Liver (tissue), 9 donors: ENCODE measurements around the gene APLN. TPM values are rescaled to one million over a fixed set of nuclear protein-coding genes. Genes with fewer than 3 reads are reported as not detected.

Experiments used
- DNase-seq: peaks from one replicate; pipeline ENCODE4 v3.0.0-alpha.2; 2017; ENCODE audit warnings: low spot score
- H3K27ac ChIP-seq, 2 donors: one replicate each; pipeline ENCODE4 v1.7.0; 2013; ENCODE audit warnings: inconsistent platforms in 2 of 2, low read length in 2 of 2, control low read depth in 1 of 2, low read depth in 1 of 2, mild to moderate bottlenecking in 1 of 2
- H3K27me3 ChIP-seq, 4 donors: one replicate each; pipeline versions ENCODE4 v1.6.1 to v1.7.0; 2013; ENCODE audit warnings: low read length in 3 of 4, inconsistent platforms in 1 of 4, mild to moderate bottlenecking in 1 of 4, moderate library complexity in 1 of 4; ENCODE audit not compliant: control insufficient read depth in 4 of 4, insufficient read depth in 4 of 4
- H3K36me3 ChIP-seq, 4 donors: one replicate each; pipeline versions ENCODE4 v1.6.1 to v1.7.0; 2013; ENCODE audit warnings: low read length in 3 of 4, mild to moderate bottlenecking in 3 of 4, low read depth in 1 of 4, moderate library complexity in 1 of 4; ENCODE audit not compliant: control insufficient read depth in 4 of 4, insufficient read depth in 3 of 4
- H3K4me1 ChIP-seq, 4 donors: one replicate each; pipeline versions ENCODE4 v1.6.1 to v1.7.0; 2013; ENCODE audit warnings: low read length in 3 of 4, mild to moderate bottlenecking in 3 of 4, moderate library complexity in 1 of 4; ENCODE audit not compliant: control insufficient read depth in 4 of 4, insufficient read depth in 4 of 4
- H3K4me3 ChIP-seq, 3 donors: one replicate each; pipeline versions ENCODE4 v1.6.1 to v1.7.0; 2013; ENCODE audit warnings: low read length in 3 of 3, control low read depth in 1 of 3, low read depth in 1 of 3, mild to moderate bottlenecking in 1 of 3
- H3K9ac ChIP-seq, 2 donors: one replicate each; pipeline ENCODE4 v1.7.0; 2013; ENCODE audit warnings: low read length in 2 of 2, mild to moderate bottlenecking in 2 of 2, moderate library complexity in 2 of 2, control low read depth in 1 of 2, low read depth in 1 of 2
- H3K9me3 ChIP-seq, 4 donors: one replicate each; pipeline versions ENCODE4 v1.6.1 to v1.7.0; 2013; ENCODE audit warnings: low read length in 3 of 4; ENCODE audit not compliant: control insufficient read depth in 4 of 4
- EGR1 ChIP-seq, 2 donors: IDR thresholded peaks; 2 replicates each; pipeline ENCODE4 v1.6.1; 2016 to 2018; ENCODE audit warnings: antibody characterized with exemption in 2 of 2, low read depth in 2 of 2
- FOXA1 ChIP-seq: IDR thresholded peaks from 2 replicates; pipeline ENCODE4 v1.6.1; 2016; ENCODE audit warnings: antibody characterized with exemption
- FOXA2 ChIP-seq: IDR thresholded peaks from 2 replicates; pipeline ENCODE4 v1.6.1; 2016; ENCODE audit warnings: antibody characterized with exemption
- GABPA ChIP-seq, 2 donors: IDR thresholded peaks in 1 of 2; conservative IDR thresholded peaks in 1 of 2; 2 replicates each; pipeline ENCODE4 v1.6.1; 2016; ENCODE audit warnings: antibody characterized with exemption in 2 of 2, mild to moderate bottlenecking in 1 of 2, moderate library complexity in 1 of 2
- HNF4G ChIP-seq: IDR thresholded peaks from 2 replicates; pipeline ENCODE4 v1.6.1; 2016; ENCODE audit warnings: antibody characterized with exemption
- JUND ChIP-seq, 2 donors: IDR thresholded peaks; 2 replicates each; pipeline ENCODE4 v1.6.1; 2016; ENCODE audit warnings: antibody characterized with exemption in 2 of 2
- NR2F2 ChIP-seq: IDR thresholded peaks from 2 replicates; pipeline ENCODE4 v1.6.1; 2016; ENCODE audit warnings: antibody characterized with exemption
- RAD21 ChIP-seq, 2 donors: IDR thresholded peaks; 2 replicates each; pipeline ENCODE4 v1.6.1; 2016; ENCODE audit warnings: antibody characterized with exemption in 2 of 2, mild to moderate bottlenecking in 2 of 2
- RXRA ChIP-seq, 2 donors: IDR thresholded peaks; 2 replicates each; pipeline ENCODE4 v1.6.1; 2017 to 2018; ENCODE audit warnings: antibody characterized with exemption in 2 of 2, mild to moderate bottlenecking in 1 of 2
- SP1 ChIP-seq: IDR thresholded peaks from 2 replicates; pipeline ENCODE4 v1.6.1; 2018; ENCODE audit warnings: antibody characterized with exemption, mild to moderate bottlenecking
- TAF1 ChIP-seq: conservative IDR thresholded peaks from 2 replicates; pipeline ENCODE4 v1.6.1; 2016; ENCODE audit warnings: antibody characterized with exemption, mild to moderate bottlenecking
- YY1 ChIP-seq: IDR thresholded peaks from 2 replicates; pipeline ENCODE4 v1.6.1; 2016; ENCODE audit warnings: antibody characterized with exemption, mild to moderate bottlenecking
- WGBS: extraction: QIAGEN DNeasy Blood & Tissue Kit; methylation state at CpG from one replicate; pipeline ENCODE4 v1.1.7; 2013; 5-methylcytosine and 5-hydroxymethylcytosine counted together
- polyA plus RNA-seq, 2 donors: library from polyadenylated mRNA; stranded (reverse) in 1 of 2; unstranded in 1 of 2; fragments of 200-250 nt in 1 of 2; fragments of >200 nt in 1 of 2; fragmentation: Nextera tagmentation in 1 of 2; extraction: Ambion mirVana in 1 of 2; gene quantifications; one replicate each; pipeline versions ENCODE4 v1.2.1 to v1.2.3, GENCODE V29; 2013 to 2015
- total RNA-seq, 2 donors: library from RNA; depleted of rRNA; stranded (reverse); fragments of >200 nt; gene quantifications; one replicate each; pipeline ENCODE4 v1.2.3, GENCODE V29; 2014
- TF ChIP-seq, protein P1 (sequence below): IDR thresholded peaks from 2 replicates; pipeline ENCODE4 v1.6.1; 2016; ENCODE audit warnings: antibody characterized with exemption
- TF ChIP-seq, protein P2 (sequence below): fragments of 150-350 bp; IDR thresholded peaks from 2 replicates; pipeline ENCODE4 v1.5.1; 2017; ENCODE audit warnings: improper control_type of control experiment, low read depth, low read length; ENCODE audit not compliant: missing input control
- TF ChIP-seq, protein P3 (sequence below): IDR thresholded peaks from 2 replicates; pipeline ENCODE4 v1.6.1; 2016; ENCODE audit warnings: antibody characterized with exemption
- TF ChIP-seq, protein P4 (sequence below): IDR thresholded peaks from 2 replicates; pipeline ENCODE4 v1.6.1; 2016; ENCODE audit warnings: antibody characterized with exemption, mild to moderate bottlenecking
- donor health status: healthy.
- donor health status: healthy.
- donor health status: healthy.
- donor health status: healthy.
- donor health status: healthy.

Gene APLN
- total and polyA plus RNA-seq, 4 donors: 0.19 to 0.33 TPM; not detected in 2

DNA sequence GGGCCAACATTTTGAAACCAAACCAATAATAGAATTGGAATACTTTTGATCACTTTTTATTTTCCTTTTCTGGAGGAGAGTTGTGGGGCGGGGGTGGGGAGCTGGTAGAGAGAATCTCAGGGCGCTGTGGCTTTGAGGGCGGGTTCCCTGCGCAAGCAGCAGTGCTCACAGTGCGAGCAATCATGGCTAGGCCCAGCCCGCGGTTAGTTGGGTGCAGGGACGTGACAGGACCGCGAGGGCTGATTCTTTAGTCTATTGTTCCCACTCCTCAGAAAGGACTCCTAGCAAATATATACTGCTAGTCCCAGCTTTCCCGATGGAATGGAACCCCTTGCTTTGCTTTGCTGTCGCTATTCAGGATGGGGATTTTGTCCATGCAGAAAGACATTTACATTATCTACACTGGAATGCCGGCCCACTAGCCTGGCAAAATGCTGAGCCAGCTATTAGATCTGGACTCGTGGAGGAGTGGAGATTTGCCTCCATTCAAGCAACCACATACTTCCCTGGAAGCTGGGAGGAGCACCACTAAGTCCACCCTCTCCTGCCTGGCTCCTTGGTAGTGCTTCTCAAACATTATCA lies 23.9 kb upstream of the APLN start:
- Histone ChIP-seq H3K9me3 (no peaks in the 10 kb centered on the region), H3K4me1 (peaks cover 0 to 5% (median 1%) of the 10 kb centered on the region in 4 donors), H3K27ac (no peak overlapping the region), H3K36me3 (no peaks in the 10 kb centered on the region), H3K9ac (no peak overlapping the region), H3K27me3 (no peaks in the 10 kb centered on the region), H3K4me3 (peak overlapping the region in 2 of 3 donors; percentile 27 to 48)
- DNase-seq: no peak
- 49% methylated on average over 14 of the region's 14 CpGs for WGBS
- TF ChIP-seq FOXA2 (no peak), HNF4G (no peak), JUND (IDR thresholded peaks at IDR 0.05) (no peak), SP1 (no peak), RXRA (IDR thresholded peaks at IDR 0.05) (no peak), YY1 (no peak), NR2F2 (no peak)
- TF ChIP-seq, protein P1, sequence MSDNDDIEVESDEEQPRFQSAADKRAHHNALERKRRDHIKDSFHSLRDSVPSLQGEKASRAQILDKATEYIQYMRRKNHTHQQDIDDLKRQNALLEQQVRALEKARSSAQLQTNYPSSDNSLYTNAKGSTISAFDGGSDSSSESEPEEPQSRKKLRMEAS: no peak
- TF ChIP-seq, protein P2, sequence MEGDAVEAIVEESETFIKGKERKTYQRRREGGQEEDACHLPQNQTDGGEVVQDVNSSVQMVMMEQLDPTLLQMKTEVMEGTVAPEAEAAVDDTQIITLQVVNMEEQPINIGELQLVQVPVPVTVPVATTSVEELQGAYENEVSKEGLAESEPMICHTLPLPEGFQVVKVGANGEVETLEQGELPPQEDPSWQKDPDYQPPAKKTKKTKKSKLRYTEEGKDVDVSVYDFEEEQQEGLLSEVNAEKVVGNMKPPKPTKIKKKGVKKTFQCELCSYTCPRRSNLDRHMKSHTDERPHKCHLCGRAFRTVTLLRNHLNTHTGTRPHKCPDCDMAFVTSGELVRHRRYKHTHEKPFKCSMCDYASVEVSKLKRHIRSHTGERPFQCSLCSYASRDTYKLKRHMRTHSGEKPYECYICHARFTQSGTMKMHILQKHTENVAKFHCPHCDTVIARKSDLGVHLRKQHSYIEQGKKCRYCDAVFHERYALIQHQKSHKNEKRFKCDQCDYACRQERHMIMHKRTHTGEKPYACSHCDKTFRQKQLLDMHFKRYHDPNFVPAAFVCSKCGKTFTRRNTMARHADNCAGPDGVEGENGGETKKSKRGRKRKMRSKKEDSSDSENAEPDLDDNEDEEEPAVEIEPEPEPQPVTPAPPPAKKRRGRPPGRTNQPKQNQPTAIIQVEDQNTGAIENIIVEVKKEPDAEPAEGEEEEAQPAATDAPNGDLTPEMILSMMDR: no peak
- TF ChIP-seq, protein P3, sequence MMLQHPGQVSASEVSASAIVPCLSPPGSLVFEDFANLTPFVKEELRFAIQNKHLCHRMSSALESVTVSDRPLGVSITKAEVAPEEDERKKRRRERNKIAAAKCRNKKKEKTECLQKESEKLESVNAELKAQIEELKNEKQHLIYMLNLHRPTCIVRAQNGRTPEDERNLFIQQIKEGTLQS: no peak
- TF ChIP-seq, protein P4, sequence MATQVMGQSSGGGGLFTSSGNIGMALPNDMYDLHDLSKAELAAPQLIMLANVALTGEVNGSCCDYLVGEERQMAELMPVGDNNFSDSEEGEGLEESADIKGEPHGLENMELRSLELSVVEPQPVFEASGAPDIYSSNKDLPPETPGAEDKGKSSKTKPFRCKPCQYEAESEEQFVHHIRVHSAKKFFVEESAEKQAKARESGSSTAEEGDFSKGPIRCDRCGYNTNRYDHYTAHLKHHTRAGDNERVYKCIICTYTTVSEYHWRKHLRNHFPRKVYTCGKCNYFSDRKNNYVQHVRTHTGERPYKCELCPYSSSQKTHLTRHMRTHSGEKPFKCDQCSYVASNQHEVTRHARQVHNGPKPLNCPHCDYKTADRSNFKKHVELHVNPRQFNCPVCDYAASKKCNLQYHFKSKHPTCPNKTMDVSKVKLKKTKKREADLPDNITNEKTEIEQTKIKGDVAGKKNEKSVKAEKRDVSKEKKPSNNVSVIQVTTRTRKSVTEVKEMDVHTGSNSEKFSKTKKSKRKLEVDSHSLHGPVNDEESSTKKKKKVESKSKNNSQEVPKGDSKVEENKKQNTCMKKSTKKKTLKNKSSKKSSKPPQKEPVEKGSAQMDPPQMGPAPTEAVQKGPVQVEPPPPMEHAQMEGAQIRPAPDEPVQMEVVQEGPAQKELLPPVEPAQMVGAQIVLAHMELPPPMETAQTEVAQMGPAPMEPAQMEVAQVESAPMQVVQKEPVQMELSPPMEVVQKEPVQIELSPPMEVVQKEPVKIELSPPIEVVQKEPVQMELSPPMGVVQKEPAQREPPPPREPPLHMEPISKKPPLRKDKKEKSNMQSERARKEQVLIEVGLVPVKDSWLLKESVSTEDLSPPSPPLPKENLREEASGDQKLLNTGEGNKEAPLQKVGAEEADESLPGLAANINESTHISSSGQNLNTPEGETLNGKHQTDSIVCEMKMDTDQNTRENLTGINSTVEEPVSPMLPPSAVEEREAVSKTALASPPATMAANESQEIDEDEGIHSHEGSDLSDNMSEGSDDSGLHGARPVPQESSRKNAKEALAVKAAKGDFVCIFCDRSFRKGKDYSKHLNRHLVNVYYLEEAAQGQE: no peak

DNA sequence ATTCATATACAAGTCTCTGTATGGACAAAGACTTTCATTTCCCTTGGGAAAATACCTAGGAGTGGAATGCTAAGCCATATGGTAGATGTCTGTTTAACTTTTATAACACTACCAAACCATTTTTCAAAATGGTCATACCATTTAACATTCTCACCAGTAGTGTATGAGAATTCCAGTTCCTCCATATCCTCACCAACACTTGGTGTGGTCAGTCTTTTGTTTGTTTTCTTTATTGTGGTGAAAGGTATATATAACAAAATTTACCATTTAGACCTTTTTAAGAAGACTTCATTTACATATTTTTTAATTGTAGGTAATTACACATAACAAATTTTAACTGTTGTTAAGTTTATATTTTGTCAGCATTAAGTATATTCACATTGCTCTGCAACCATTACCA lies 12.7 kb upstream of the APLN start:
- no peak overlapping the region for H3K9ac ChIP-seq
- TF ChIP-seq FOXA1 (no peak), GABPA (IDR thresholded peaks at IDR 0.05 in 1 of 2, conservative IDR thresholded peaks at IDR 0.05 in 1 of 2) (no peak), RAD21 (IDR thresholded peaks at IDR 0.05) (no peak), FOXA2 (no peak), SP1 (no peak), EGR1 (IDR thresholded peaks at IDR 0.05; ENCODE audit: low read depth in 2 of 2) (no peak), YY1 (no peak), TAF1 (no peak), JUND (IDR thresholded peaks at IDR 0.05) (no peak)
- TF ChIP-seq, protein P3: no peak
- no peaks in the 10 kb centered on the region for H3K4me1 ChIP-seq

More for the DNA sequence above, 12.7 kb upstream of the APLN start:
- no peaks in the 10 kb centered on the region for H3K27me3 ChIP-seq
- H3K9me3 ChIP-seq: no peaks in the 10 kb centered on the region
- H3K27ac ChIP-seq: no peak overlapping the region
- H3K36me3 ChIP-seq: no peaks in the 10 kb centered on the region
- H3K4me3 ChIP-seq: no peak overlapping the region
- DNase-seq: no peak
